Kasumi-1 (cell line): ENCODE measurements around the gene GGCT.

ENCODE experiments used
- DNase-seq, 2 experiments: peaks; one replicate each; lab custom pipeline; 2025; lab: John Stamatoyannopoulos, UW

GGCT gene

GRCh38 chr7:30463405-30464145, 41.1 kb downstream of the GGCT start:
- DNase-seq = no peak

GRCh38 chr7:30462179-30462578, 42.5 kb downstream of the GGCT start:
- DNase-seq = no peak

- no peak for DNase-seq
Measured at GRCh38 chr7:30460246-30460633, 44.4 kb downstream of the GGCT start.

- no peak for DNase-seq
Measured at GRCh38 chr7:30459591-30460245, 44.9 kb downstream of the GGCT start.

- DNase-seq = no peak
Measured at GRCh38 chr7:30458311-30458710, 46.3 kb downstream of the GGCT start.

GRCh38 chr7:30453921-30454320, 50.7 kb downstream of the GGCT start:
- no peak for DNase-seq

GRCh38 chr7:30453016-30453415, 51.6 kb downstream of the GGCT start:
- no peak for DNase-seq

GRCh38 chr7:30452280-30452930, 52.2 kb downstream of the GGCT start:
- no peak for DNase-seq

GRCh38 chr7:30451539-30452279, 52.9 kb downstream of the GGCT start:
- no peak for DNase-seq

- no peak for DNase-seq
Measured at GRCh38 chr7:30450983-30451497, 53.6 kb downstream of the GGCT start.

GRCh38 chr7:30450240-30450982, 54.2 kb downstream of the GGCT start:
- no peak for DNase-seq

- DNase-seq = no peak
Measured at GRCh38 chr7:30448461-30449189, 56.0 kb downstream of the GGCT start.

- DNase-seq = no peak
Measured at GRCh38 chr7:30447466-30447865, 57.2 kb downstream of the GGCT start.
